ENCODE results near the gene HBZ. TPM values are rescaled to one million over a fixed set of nuclear protein-coding genes. Genes with fewer than 3 reads are reported as not detected.

Gene HBZ
- total and polyA plus RNA-seq, 2 of the 8 experiments (the other 6 are each of a cell fraction or from before 2014, with no cell fraction given) = 0.12 TPM; not detected in 1

- Histone ChIP-seq H3K18ac (ENCODE audit: extremely low read depth, low read length) (no peak overlapping the region), H3K23ac (ENCODE audit: insufficient read length) (no peak overlapping the region), H3K56ac (replicated peaks; ENCODE audit: insufficient read length, low read depth, low read length) (no peak overlapping the region), H2BK20ac (ENCODE audit: low read length) (0 out of 2 replicates have a peak overlapping the region, but pooled peaks have one; percentile 21), H2AFZ (ENCODE audit: low read length) (no peak overlapping the region), H3K4me3 (ENCODE audit: extremely low read depth in 1 of 4, insufficient read depth in 2 of 4, low read depth in 3 of 4, low read length in 4 of 4) (no peak overlapping the region), H3K4me1 (replicated peaks in 1 of 4; ENCODE audit: control insufficient read depth in 3 of 4, insufficient read depth in 4 of 4, low read length in 3 of 4) (no peaks in the 10 kb centered on the region; a peak in 1 of 7 replicates), H3K36me3 (ENCODE audit: control insufficient read depth in 2 of 4, insufficient read depth in 4 of 4, low read length in 3 of 4) (no peaks in the 10 kb centered on the region), H3K4ac (replicated peaks; ENCODE audit: insufficient read length, low read depth, low read length) (no peak overlapping the region), H4K5ac (ENCODE audit: insufficient read length, low read depth, low read length) (no peak overlapping the region), H3K14ac (ENCODE audit: insufficient read length) (no peak overlapping the region), H2BK15ac (ENCODE audit: low read length) (no peak overlapping the region), H2BK5ac (ENCODE audit: low read depth, low read length) (0 out of 2 replicates have a peak overlapping the region, but pooled peaks have one; percentile 63), H3K79me1 (ENCODE audit: low read depth, low read length) (no peaks in the 10 kb centered on the region), H3K4me2 (ENCODE audit: insufficient read depth in 1 of 2, low read depth in 2 of 2, low read length in 2 of 2) (no peak overlapping the region), H3K9me3 (ENCODE audit: insufficient read depth in 2 of 2, low read depth in 1 of 2, low read length in 1 of 2) (no peaks in the 10 kb centered on the region), H2AK5ac (ENCODE audit: low read depth, low read length) (no peak overlapping the region), H2BK12ac (ENCODE audit: low read depth, low read length) (0 out of 2 replicates have a peak overlapping the region, but pooled peaks have one; percentile 17), H3K27ac (ENCODE audit: low read depth, low read length) (no peak overlapping the region), H4K20me1 (replicated peaks in 1 of 2; ENCODE audit: control insufficient read depth in 1 of 2, insufficient read depth in 2 of 2, low read length in 2 of 2) (no peaks in the 10 kb centered on the region), H3K27me3 (replicated peaks in 1 of 4; ENCODE audit: control insufficient read depth in 3 of 4, extremely low read depth in 1 of 4, insufficient read depth in 3 of 4, low read length in 3 of 4) (0 out of 7 replicates have a peak, but pooled peaks cover 0 to under 1% (median under 1%) of the 10 kb centered on the region in 4 experiments), H3K23me2 (ENCODE audit: low read depth, low read length) (no peaks in the 10 kb centered on the region), H3K9ac (replicated peaks in 1 of 4; ENCODE audit: extremely low read depth in 1 of 4, low read depth in 3 of 4, low read length in 3 of 4) (no peak overlapping the region), H4K91ac (replicated peaks; ENCODE audit: insufficient read length, low read length) (no peak overlapping the region), H3K79me2 (ENCODE audit: control insufficient read depth in 1 of 2, insufficient read depth in 2 of 2, low read length in 2 of 2) (no peaks in the 10 kb centered on the region), H2BK120ac (replicated peaks; ENCODE audit: low read depth, low read length) (peak overlapping the region; percentile 13), H4K8ac (ENCODE audit: extremely low read depth, insufficient read depth, low read length) (no peak overlapping the region)
- DNase-seq (ENCODE audit: low read depth in 1 of 2, low spot score in 2 of 2) (no peak), FAIRE-seq (no peak)
- 87% methylated on average over 6 of the region's 6 CpGs; no CpG with 5 or more reads in 1 of the 2 experiments for WGBS, 2 experiments (ENCODE audit: extremely low coverage in 1 of 2, insufficient coverage in 1 of 2, insufficient read length in 1 of 2, insufficient replicate concordance in 2 of 2, low coverage in 1 of 2, low lambda C conversion rate in 2 of 2, missing lambda C conversion rate in 1 of 2)
- CTCF ChIA-PET (ENCODE audit: partially characterized antibody) = interaction anchor here (1.0 to 2.4 kb wide), 4 partner anchors 23 to 72 kb away, joined by 3 to 8 read pairs (median 3); no protein-coding TSS in a partner anchor
- POLR2A ChIA-PET (ENCODE audit: partially characterized antibody) = interaction anchor here (1.0 to 1.8 kb wide), 2 partner anchors 11 to 19 kb away, joined by 4 to 5 read pairs; no protein-coding TSS in a partner anchor
- TF ChIP-seq ATF2 (IDR thresholded peaks at IDR 0.05; ENCODE audit: low read length) (no peak), CEBPB (IDR thresholded peaks at IDR 0.05; ENCODE audit: low read depth, low read length) (no peak), POLR2A (IDR thresholded peaks at IDR 0.05; ENCODE audit: control extremely low read depth in 1 of 2, low read depth in 2 of 2, low read length in 2 of 2) (no peak), CBX8 (IDR thresholded peaks at IDR 0.05; ENCODE audit: borderline replicate concordance, low read depth, low read length) (no peak), RXRA (IDR thresholded peaks at IDR 0.05; ENCODE audit: insufficient read depth, low read depth, low read length) (no peak), CTCF (IDR thresholded peaks at IDR 0.05; ENCODE audit: control extremely low read depth in 1 of 3, insufficient read depth in 1 of 3, low read depth in 1 of 3, low read length in 3 of 3) (no peak), SIN3A (conservative IDR thresholded peaks at IDR 0.05 in 1 of 2, IDR thresholded peaks at IDR 0.05 in 1 of 2; ENCODE audit: low read depth in 1 of 2, low read length in 2 of 2) (no peak), BACH1 (IDR thresholded peaks at IDR 0.05; ENCODE audit: low read length) (no peak), CTBP2 (IDR thresholded peaks at IDR 0.05; ENCODE audit: borderline replicate concordance, insufficient read depth, insufficient read length, low read length) (no peak)
Measured at GRCh38 chr16:143456-143855, 9.0 kb upstream of the HBZ start.
